ENCODE measurements around the gene MED27.

Gene MED27

DNA sequence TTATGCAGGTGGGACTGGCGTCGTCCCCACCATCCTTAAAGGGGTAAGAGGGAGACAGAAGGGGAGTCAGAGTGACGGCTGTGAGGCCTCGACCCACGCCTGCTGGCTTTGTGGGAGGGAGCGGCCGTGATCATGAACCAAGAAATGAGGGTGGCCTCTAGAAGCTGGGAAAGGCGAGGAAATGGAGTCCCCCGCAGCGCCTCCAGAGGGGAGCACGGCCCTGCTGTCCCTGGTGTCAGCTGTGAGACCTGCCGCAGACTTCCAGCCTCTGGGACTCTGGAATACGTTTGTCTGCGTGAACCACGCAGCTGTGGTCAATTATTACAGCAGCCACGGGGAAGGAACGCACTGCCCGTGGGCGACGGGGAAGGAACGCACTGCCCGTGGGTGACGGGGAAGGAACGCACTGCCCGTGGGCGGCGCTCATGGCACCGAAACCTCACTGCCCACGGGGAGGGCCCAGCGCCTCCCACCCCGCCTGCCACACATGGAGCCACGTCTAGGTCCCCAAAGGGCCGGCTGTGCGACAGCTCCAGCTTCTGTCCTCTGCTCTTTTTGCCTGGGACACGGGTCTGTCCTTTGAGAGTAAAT is 231.0 kb downstream of the MED27 start:
- TF ChIP-seq, protein P1, sequence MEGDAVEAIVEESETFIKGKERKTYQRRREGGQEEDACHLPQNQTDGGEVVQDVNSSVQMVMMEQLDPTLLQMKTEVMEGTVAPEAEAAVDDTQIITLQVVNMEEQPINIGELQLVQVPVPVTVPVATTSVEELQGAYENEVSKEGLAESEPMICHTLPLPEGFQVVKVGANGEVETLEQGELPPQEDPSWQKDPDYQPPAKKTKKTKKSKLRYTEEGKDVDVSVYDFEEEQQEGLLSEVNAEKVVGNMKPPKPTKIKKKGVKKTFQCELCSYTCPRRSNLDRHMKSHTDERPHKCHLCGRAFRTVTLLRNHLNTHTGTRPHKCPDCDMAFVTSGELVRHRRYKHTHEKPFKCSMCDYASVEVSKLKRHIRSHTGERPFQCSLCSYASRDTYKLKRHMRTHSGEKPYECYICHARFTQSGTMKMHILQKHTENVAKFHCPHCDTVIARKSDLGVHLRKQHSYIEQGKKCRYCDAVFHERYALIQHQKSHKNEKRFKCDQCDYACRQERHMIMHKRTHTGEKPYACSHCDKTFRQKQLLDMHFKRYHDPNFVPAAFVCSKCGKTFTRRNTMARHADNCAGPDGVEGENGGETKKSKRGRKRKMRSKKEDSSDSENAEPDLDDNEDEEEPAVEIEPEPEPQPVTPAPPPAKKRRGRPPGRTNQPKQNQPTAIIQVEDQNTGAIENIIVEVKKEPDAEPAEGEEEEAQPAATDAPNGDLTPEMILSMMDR (IDR thresholded peaks at IDR 0.05; ENCODE audit: low read depth, low read length), result no peak
- DNase-seq (ENCODE audit: low read depth in 2 of 2), result no peak
- H3K4me3 ChIP-seq (replicated peaks in 1 of 2; ENCODE audit: low read depth in 2 of 2, low read length in 2 of 2), result no peak overlapping the region

DNA sequence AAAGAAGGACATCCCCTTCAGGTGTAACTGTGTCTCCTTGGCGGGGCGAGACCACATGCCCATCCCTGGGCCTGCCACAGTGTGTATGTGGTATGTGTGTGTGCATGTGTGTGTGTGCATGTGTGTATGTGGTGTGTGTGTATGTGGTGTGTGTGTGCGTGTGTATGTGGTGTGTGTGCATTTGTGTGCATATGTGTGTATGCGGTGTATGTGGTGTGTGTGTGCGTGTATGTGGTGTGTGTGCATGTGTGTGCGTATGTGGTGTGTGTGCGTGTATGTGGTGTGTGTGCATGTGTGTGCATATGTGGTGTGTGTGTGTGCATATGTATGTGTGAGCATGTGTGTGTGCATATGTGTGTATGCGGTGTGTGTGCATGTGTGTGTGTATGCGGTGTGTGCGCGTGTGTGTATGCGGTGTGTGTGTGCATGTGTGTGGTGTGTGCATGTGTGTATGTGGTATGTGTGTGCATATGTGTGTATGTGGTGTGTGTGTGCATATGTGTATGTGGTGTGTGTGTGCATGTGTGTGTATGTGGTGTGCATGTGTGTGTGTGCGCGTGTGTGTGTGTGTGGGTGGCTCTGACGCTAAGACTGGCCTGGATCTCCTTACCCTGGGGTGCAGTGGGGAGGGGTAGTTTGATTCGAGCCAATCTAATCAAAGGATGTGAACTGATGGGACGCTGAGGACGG is 231.9 kb downstream of the MED27 start:
- DNase-seq (ENCODE audit: low read depth in 2 of 2), result no peak
- TF ChIP-seq, protein P1 (IDR thresholded peaks at IDR 0.05; ENCODE audit: low read depth, low read length), result no peak
- no peak overlapping the region for H3K4me3 ChIP-seq (replicated peaks in 1 of 2; ENCODE audit: low read depth in 2 of 2, low read length in 2 of 2)

DNA sequence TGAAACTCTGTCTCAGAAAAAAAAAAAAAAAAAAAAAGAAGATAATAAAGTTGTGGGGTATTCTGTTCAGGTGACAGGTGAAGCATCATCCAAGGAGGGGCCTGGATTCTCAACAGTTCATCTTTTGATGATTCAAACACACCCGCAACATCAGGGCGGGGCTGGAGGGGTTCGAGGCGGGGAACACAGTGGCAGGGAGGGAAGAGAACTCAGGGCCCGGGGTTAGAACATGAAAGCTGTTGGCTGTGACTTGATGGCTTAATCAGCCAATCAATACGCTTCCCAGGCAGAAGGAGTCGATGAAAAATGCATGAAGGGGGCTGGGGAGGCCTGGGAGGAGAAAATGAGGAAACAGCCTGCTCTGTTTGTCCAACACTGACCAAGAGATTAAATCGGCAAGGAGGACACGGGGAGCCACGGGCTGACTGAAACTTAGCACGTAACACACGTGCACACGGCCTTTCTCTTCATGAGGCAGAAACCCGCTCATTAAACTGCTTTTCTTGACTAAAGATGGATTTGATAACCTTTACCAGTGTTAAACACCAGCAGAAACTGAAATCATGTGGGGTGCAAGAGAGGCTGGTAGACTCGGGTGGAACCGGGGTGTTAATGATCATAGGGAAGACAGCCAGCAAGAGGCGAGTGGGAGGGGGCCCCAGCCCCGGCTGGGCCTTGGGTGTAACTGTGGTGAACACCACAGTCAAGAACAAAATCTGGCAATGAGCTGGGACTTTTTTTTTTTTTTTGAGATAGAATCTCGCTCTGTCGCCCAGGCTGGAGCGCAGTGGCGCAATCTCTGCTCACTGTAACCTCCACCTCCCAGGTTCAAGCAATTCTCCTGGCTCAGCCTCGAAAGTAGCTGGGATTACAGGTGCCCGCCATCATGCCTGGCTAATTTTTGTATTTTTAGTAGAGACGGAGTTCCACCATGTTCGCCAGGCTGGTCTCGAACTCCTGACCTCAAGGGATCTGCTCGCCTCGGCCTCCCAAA is 234.1 kb downstream of the MED27 start:
- H3K4me3 ChIP-seq (replicated peaks in 1 of 2; ENCODE audit: low read depth in 2 of 2, low read length in 2 of 2), result no peak overlapping the region
- TF ChIP-seq, protein P1 (IDR thresholded peaks at IDR 0.05; ENCODE audit: low read depth, low read length), result no peak
- no peak for DNase-seq (ENCODE audit: low read depth in 2 of 2)

DNA sequence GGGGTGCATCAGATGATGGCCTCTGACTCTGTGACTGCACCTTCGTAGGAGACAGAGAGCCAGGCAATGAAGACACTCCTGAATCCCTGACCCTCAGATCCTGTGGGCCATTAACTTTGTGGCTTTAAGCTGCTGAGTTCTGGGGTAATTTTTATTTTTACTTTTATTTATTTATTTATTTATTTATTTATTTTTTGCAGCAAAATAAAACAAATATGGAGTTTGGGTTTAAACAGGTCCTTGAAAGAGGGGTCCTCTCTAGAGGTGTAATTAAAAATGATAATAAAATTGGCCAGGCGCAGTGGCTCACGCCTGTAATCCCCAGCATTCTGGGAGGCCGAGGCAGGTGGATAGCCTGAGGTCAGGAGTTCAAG is 234.9 kb downstream of the MED27 start:
- no peak for DNase-seq (ENCODE audit: low read depth in 2 of 2)

GRCh38 chr9:131843989-131844744 is 235.5 kb downstream of the MED27 start:
- TF ChIP-seq, protein P1 (IDR thresholded peaks at IDR 0.05; ENCODE audit: low read depth, low read length), result no peak
- no peak for DNase-seq (ENCODE audit: low read depth in 2 of 2)
- H3K4me3 ChIP-seq (replicated peaks in 1 of 2; ENCODE audit: low read depth in 2 of 2, low read length in 2 of 2), result no peak overlapping the region

More for the DNA sequence above, 234.9 kb downstream of the MED27 start:
- no peak overlapping the region for H3K4me3 ChIP-seq (replicated peaks in 1 of 2; ENCODE audit: low read depth in 2 of 2, low read length in 2 of 2)
- TF ChIP-seq, protein P1 (IDR thresholded peaks at IDR 0.05; ENCODE audit: low read depth, low read length), result no peak

- no peak overlapping the region for H3K4me3 ChIP-seq (replicated peaks in 1 of 2; ENCODE audit: low read depth in 2 of 2, low read length in 2 of 2)
- TF ChIP-seq, protein P1 (IDR thresholded peaks at IDR 0.05; ENCODE audit: low read depth, low read length), result no peak
Measured at GRCh38 chr9:131841765-131842318, 237.8 kb downstream of the MED27 start.

More at GRCh38 chr9:131841765-131842318, 237.8 kb downstream of the MED27 start:
- no peak for DNase-seq (ENCODE audit: low read depth in 2 of 2)
